ENCODE data around the gene MUC20. TPM values are rescaled to one million over a fixed set of nuclear protein-coding genes. Genes with fewer than 3 reads are reported as not detected.
"Not testable (repeated sequence)": the region's sequence is repeated elsewhere in the genome, so short reads cannot be mapped to it uniquely, and the experiment has no call there.

The MUC20 gene
- total and polyA plus RNA-seq, 2 of the 13 experiments (the other 11 are each of a cell fraction or from before 2014, with no cell fraction given) = 0.24 to 0.83 TPM

DNA sequence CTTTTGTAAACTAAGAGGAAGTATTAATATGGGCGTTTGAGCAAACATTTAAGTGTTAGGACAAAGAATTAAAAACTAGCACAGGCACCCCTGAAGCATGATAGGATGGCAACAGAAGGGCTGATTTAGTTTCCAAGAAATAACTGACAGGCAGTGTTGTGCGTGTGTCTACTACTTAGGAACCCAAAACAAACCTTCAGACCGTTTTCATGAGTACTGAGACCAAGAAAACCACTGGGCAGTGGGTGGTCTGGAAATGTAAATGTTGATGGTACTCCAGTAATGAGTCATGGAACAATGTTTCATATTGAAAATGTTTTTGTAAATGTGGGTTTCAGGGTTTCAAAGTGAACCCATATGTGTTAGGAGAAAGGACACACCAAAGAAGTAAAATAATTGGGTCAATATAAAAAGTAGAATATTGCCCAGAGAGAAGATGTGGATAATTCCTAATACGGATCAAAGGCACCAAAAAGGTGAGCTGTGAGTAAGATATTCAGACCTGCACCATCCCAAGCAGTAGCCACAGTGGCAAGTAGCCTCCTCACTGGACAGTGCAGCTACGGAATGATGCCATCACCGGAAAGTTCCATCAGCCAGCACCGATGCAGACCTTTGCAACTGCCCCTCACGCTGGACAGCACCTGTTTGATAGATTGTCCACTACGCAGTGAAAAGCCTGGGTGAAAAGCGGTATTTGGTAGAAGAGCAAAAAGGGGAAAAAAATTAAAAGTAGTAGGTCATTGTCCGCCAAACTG is 29.0 kb upstream of the MUC20 start:
- H3K4me1 ChIP-seq (ENCODE audit: insufficient read depth, low read length); H3K9me3 ChIP-seq (ENCODE audit: low read length); H3K79me2 ChIP-seq (ENCODE audit: insufficient read depth, low read length); H3K4me3 ChIP-seq (replicated peaks in 1 of 3; ENCODE audit: insufficient read depth in 1 of 3, low read depth in 2 of 3, low read length in 3 of 3); ATAC-seq; H2AFZ ChIP-seq (ENCODE audit: low read length); H3K27me3 ChIP-seq (ENCODE audit: control insufficient read depth in 1 of 2, insufficient read depth in 2 of 2, low read length in 2 of 2); intact Hi-C loops (cut with micrococcal nuclease; ENCODE audit: unreplicated experiment); DNase-seq (ENCODE audit: low spot score); POLR2A ChIA-PET; H3K27ac ChIP-seq (ENCODE audit: extremely low read length, insufficient read depth, low read length); FAIRE-seq; H4K20me1 ChIP-seq (ENCODE audit: insufficient read depth, low read length); H3K9ac ChIP-seq (ENCODE audit: insufficient read depth, low read depth, low read length); CTCF ChIA-PET (ENCODE audit: low intra/inter-chr PET ratio, low total read pairs); H3K4me2 ChIP-seq (ENCODE audit: low read depth, low read length): not testable (repeated sequence)
- in situ Hi-C loops (cut with HindIII; ENCODE audit: extremely low pct_ligation_motif_present, low pct_unique_long_range_greater_than_20kb) = loop anchor here (25.0 kb wide), 1 partner anchor 271 kb away; no protein-coding TSS in a partner anchor
- WGBS (ENCODE audit: low lambda C conversion rate) = 90% methylated on average over 9 of the region's 11 CpGs
- peaks cover 6 to 15% of the 10 kb centered on the region in 2 experiments; a peak in 4 of 5 replicates for H3K36me3 ChIP-seq (replicated peaks in 1 of 2; ENCODE audit: control insufficient read depth in 1 of 2, insufficient read depth in 2 of 2, low read length in 2 of 2)
- TSS peak; percentile 18 for BruUV-seq (replicated peaks)

- ATAC-seq = no peak
- in situ Hi-C loops (cut with HindIII; ENCODE audit: extremely low pct_ligation_motif_present, low pct_unique_long_range_greater_than_20kb) (loop anchor here (25.0 kb wide), 1 partner anchor 270 kb away; no protein-coding TSS in a partner anchor), intact Hi-C loops (cut with micrococcal nuclease; ENCODE audit: unreplicated experiment) (no loop called here)
- H3K36me3 ChIP-seq (replicated peaks in 1 of 2; ENCODE audit: control insufficient read depth in 1 of 2, insufficient read depth in 2 of 2, low read length in 2 of 2) = peaks cover 6 to 15% of the 10 kb centered on the region in 2 experiments; a peak in 4 of 5 replicates
- no peaks in the 10 kb centered on the region for H3K4me1 ChIP-seq (ENCODE audit: insufficient read depth, low read length)
- no TSS peak for BruUV-seq (replicated peaks)
- no peak overlapping the region for H3K9ac ChIP-seq (ENCODE audit: insufficient read depth, low read depth, low read length)
- DNase-seq (ENCODE audit: low spot score) = no peak
- no peak for TF ChIP-seq ZNF792 (CRISPR knock-in tag; IDR thresholded peaks at IDR 0.05)
- TF ChIP-seq RXRB (CRISPR knock-in tag; IDR thresholded peaks at IDR 0.05; ENCODE audit: borderline replicate concordance) = no peak
- TF ChIP-seq HMG20A (CRISPR knock-in tag; IDR thresholded peaks at IDR 0.05; ENCODE audit: borderline replicate concordance) = no peak
- TF ChIP-seq MZF1 (CRISPR knock-in tag; IDR thresholded peaks at IDR 0.05; ENCODE audit: borderline replicate concordance) = no peak
- no peak for TF ChIP-seq KDM2A (CRISPR knock-in tag; IDR thresholded peaks at IDR 0.05; ENCODE audit: borderline replicate concordance, low read depth)
- no peak for TF ChIP-seq ZNF335 (CRISPR knock-in tag; IDR thresholded peaks at IDR 0.05)
- TF ChIP-seq ATRX (CRISPR knock-in tag; IDR thresholded peaks at IDR 0.05; ENCODE audit: borderline replicate concordance) = no peak
- TF ChIP-seq, protein P1, sequence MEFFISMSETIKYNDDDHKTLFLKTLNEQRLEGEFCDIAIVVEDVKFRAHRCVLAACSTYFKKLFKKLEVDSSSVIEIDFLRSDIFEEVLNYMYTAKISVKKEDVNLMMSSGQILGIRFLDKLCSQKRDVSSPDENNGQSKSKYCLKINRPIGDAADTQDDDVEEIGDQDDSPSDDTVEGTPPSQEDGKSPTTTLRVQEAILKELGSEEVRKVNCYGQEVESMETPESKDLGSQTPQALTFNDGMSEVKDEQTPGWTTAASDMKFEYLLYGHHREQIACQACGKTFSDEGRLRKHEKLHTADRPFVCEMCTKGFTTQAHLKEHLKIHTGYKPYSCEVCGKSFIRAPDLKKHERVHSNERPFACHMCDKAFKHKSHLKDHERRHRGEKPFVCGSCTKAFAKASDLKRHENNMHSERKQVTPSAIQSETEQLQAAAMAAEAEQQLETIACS (CRISPR knock-in tag; IDR thresholded peaks at IDR 0.05) = no peak
- no peak for TF ChIP-seq PTBP1 (IDR thresholded peaks at IDR 0.05; ENCODE audit: low read depth, low read length, poor library complexity, severe bottlenecking)
- TF ChIP-seq ARNTL (CRISPR knock-in tag; IDR thresholded peaks at IDR 0.05) = no peak
- TF ChIP-seq E2F1 (CRISPR knock-in tag; IDR thresholded peaks at IDR 0.05) = no peak
- TF ChIP-seq, protein P2, sequence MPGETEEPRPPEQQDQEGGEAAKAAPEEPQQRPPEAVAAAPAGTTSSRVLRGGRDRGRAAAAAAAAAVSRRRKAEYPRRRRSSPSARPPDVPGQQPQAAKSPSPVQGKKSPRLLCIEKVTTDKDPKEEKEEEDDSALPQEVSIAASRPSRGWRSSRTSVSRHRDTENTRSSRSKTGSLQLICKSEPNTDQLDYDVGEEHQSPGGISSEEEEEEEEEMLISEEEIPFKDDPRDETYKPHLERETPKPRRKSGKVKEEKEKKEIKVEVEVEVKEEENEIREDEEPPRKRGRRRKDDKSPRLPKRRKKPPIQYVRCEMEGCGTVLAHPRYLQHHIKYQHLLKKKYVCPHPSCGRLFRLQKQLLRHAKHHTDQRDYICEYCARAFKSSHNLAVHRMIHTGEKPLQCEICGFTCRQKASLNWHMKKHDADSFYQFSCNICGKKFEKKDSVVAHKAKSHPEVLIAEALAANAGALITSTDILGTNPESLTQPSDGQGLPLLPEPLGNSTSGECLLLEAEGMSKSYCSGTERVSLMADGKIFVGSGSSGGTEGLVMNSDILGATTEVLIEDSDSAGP (CRISPR knock-in tag; IDR thresholded peaks at IDR 0.05; ENCODE audit: borderline replicate concordance) = no peak
- no peak for TF ChIP-seq ZNF788 (CRISPR knock-in tag; IDR thresholded peaks at IDR 0.05; ENCODE audit: borderline replicate concordance)
- TF ChIP-seq CEBPB (IDR thresholded peaks at IDR 0.05; ENCODE audit: borderline replicate concordance, low read depth, low read length) = no peak
- no peaks in the 10 kb centered on the region for H3K79me2 ChIP-seq (ENCODE audit: insufficient read depth, low read length)
- no peak for FAIRE-seq
- no peak overlapping the region for H3K4me2 ChIP-seq (ENCODE audit: low read depth, low read length)
- no peaks in the 10 kb centered on the region for H4K20me1 ChIP-seq (ENCODE audit: insufficient read depth, low read length)
- H3K27ac ChIP-seq (ENCODE audit: extremely low read length, insufficient read depth, low read length) = no peak overlapping the region
- ChIA-PET POLR2A (no interaction called here), CTCF (ENCODE audit: low intra/inter-chr PET ratio, low total read pairs) (no interaction called here)
- 97% methylated on average over 5 of the region's 5 CpGs for WGBS (ENCODE audit: low lambda C conversion rate)
- no peak overlapping the region for H3K4me3 ChIP-seq (replicated peaks in 1 of 3; ENCODE audit: insufficient read depth in 1 of 3, low read depth in 2 of 3, low read length in 3 of 3)
- H3K9me3 ChIP-seq (ENCODE audit: low read length) = no peaks in the 10 kb centered on the region
- no peak overlapping the region for H2AFZ ChIP-seq (ENCODE audit: low read length)
- H3K27me3 ChIP-seq (ENCODE audit: control insufficient read depth in 1 of 2, insufficient read depth in 2 of 2, low read length in 2 of 2) = no peaks in the 10 kb centered on the region; a peak in 1 of 5 replicates
These were observed 28.5 kb upstream of the MUC20 start for GRCh38 chr3:195692354-195692685.

Measured in HepG2 (cell line).